ENCODE measurements around the gene AXIN1. TPM values are rescaled to one million over a fixed set of nuclear protein-coding genes. Genes with fewer than 3 reads are reported as not detected.
A peak's percentile ranks its signal among the peaks of the same experiment; 100 is the strongest.

Gene AXIN1
- total and polyA plus RNA-seq, 8 donors, result 8.0 to 13.6 (median 10.8) TPM

DNA sequence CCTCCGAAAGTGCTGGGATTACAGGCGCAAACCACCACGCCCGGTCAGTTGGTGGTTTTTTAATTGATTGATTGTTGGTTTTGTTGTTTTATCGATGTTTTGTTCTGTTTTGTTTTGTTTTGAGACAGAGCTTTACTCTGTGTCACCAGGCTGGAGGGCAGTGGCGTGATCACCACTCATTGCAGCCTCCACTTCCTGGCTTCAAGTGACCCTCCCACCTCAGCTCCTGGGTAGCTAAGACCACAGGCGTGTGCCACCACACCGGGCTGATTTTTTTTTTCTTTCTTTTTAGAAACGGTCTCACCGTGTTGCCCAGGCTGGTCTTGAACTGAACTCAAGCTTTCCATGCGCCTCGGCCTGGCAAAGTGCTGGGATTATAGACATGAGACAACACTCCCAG lies 105.5 kb downstream of the AXIN1 start:
- intact Hi-C loops (cut with DNase I), result loop anchor here in 2 of 3 donors (5.0 to 10.0 kb wide), 2 partner anchors 98 to 100 kb away; no protein-coding TSS in a partner anchor
- Histone ChIP-seq H3K4me1 (peaks cover 0 to 9% (median 7%) of the 10 kb centered on the region in 3 donors), H3K36me3 (no peaks in the 10 kb centered on the region), H3K9me3 (no peaks in the 10 kb centered on the region), H3K4me3 (no peak overlapping the region), H3K27ac (no peak overlapping the region), H3K27me3 (no peaks in the 10 kb centered on the region)
- TF ChIP-seq, protein P1, sequence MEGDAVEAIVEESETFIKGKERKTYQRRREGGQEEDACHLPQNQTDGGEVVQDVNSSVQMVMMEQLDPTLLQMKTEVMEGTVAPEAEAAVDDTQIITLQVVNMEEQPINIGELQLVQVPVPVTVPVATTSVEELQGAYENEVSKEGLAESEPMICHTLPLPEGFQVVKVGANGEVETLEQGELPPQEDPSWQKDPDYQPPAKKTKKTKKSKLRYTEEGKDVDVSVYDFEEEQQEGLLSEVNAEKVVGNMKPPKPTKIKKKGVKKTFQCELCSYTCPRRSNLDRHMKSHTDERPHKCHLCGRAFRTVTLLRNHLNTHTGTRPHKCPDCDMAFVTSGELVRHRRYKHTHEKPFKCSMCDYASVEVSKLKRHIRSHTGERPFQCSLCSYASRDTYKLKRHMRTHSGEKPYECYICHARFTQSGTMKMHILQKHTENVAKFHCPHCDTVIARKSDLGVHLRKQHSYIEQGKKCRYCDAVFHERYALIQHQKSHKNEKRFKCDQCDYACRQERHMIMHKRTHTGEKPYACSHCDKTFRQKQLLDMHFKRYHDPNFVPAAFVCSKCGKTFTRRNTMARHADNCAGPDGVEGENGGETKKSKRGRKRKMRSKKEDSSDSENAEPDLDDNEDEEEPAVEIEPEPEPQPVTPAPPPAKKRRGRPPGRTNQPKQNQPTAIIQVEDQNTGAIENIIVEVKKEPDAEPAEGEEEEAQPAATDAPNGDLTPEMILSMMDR (IDR thresholded peaks at IDR 0.05), result no peak
- FAIRE-seq (no peak), ATAC-seq (no peak), DNase-seq (peak in 2 of 6 donors; percentile 3 to 10)
- 93 to 98% methylated on average over 12 of the region's 12 CpGs for WGBS, 2 donors

DNA sequence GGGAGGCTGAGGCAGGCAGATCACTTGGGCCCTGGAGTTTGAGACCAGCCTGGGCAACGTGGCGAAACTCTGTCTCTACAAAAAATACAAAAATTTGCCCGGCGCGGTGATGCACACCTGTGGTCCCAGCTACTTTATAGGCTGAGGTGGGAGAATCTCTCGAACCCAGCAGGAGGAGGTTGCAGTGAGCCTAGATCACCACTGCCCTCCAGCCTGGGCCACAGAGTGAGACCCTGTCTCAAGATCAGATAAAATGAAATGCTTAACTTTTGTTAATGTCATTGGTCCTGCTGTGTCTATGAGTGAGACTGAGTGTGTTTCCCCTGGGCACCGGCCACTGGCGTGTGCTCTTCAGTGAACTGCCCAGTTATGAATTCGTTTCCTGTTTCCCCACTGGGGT lies 107.4 kb downstream of the AXIN1 start:
- 95 to 98% methylated on average over 9 of the region's 9 CpGs for WGBS, 2 donors
- no peak for FAIRE-seq
- no peaks in the 10 kb centered on the region for H3K27me3 ChIP-seq
- peaks cover 0 to 9% (median 3%) of the 10 kb centered on the region in 3 donors for H3K4me1 ChIP-seq
- H3K36me3 ChIP-seq, result no peaks in the 10 kb centered on the region
- H3K27ac ChIP-seq, result no peak overlapping the region
- no peak overlapping the region for H3K4me3 ChIP-seq
- TF ChIP-seq, protein P1 (IDR thresholded peaks at IDR 0.05), result no peak
- intact Hi-C loops (cut with DNase I), result loop anchor here in 2 of 3 donors (5.0 to 10.0 kb wide), 2 partner anchors 100 to 102 kb away; no protein-coding TSS in a partner anchor
- DNase-seq, result no peak
- no peak for ATAC-seq
- no peaks in the 10 kb centered on the region for H3K9me3 ChIP-seq

- intact Hi-C loops (cut with DNase I), result loop anchor here in 1 of 3 donors (10.0 kb wide), 1 partner anchor 101 kb away; no protein-coding TSS in a partner anchor
Measured at GRCh38 chr16:243348-243747, 109.2 kb downstream of the AXIN1 start.

DNA sequence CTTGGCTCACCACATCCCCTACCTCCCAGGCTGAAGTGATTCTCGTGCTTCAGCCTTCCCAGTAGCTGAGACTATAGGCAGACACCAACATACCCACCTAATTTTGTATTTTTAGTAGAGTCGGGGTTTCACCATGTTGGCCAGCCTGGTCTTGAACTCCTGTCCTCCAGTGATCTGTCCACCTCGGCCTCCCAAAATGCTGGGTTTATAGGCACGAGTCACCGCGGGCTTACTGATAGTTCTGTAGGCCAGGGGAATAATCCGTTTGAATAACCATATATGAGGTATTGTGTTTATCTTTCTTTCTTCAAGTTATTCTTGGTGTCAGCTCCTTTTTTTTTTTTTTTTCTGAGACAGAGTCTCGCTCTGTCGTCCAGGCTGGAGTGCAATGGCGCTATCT lies 110.2 kb downstream of the AXIN1 start:
- intact Hi-C loops (cut with DNase I), result loop anchor here in 1 of 3 donors (10.0 kb wide), 1 partner anchor 103 kb away; no protein-coding TSS in a partner anchor
- Histone ChIP-seq H3K27me3 (no peaks in the 10 kb centered on the region), H3K4me3 (no peak overlapping the region), H3K36me3 (no peaks in the 10 kb centered on the region), H3K27ac (no peak overlapping the region), H3K4me1 (peaks cover 0 to 14% (median 0%) of the 10 kb centered on the region in 3 donors), H3K9me3 (no peaks in the 10 kb centered on the region)
- TF ChIP-seq, protein P1 (IDR thresholded peaks at IDR 0.05), result no peak
- 92 to 93% methylated on average over 10 of the region's 10 CpGs for WGBS, 2 donors
- ATAC-seq (no peak), DNase-seq (no peak), FAIRE-seq (no peak)

More at GRCh38 chr16:243348-243747, 109.2 kb downstream of the AXIN1 start:
- H3K27ac ChIP-seq, result no peak overlapping the region
- H3K9me3 ChIP-seq, result no peaks in the 10 kb centered on the region
- H3K4me1 ChIP-seq, result peaks cover 0 to 14% (median 0%) of the 10 kb centered on the region in 3 donors
- 71 to 76% methylated on average over 4 of the region's 4 CpGs for WGBS, 2 donors
- H3K4me3 ChIP-seq, result no peak overlapping the region
- DNase-seq (peak in 2 of 6 donors; percentile 0 to 6), ATAC-seq (no peak), FAIRE-seq (no peak)
- H3K27me3 ChIP-seq, result no peaks in the 10 kb centered on the region
- TF ChIP-seq, protein P1 (IDR thresholded peaks at IDR 0.05), result no peak
- no peaks in the 10 kb centered on the region for H3K36me3 ChIP-seq

GRCh38 chr16:240559-240958 lies 112.0 kb downstream of the AXIN1 start:
- FAIRE-seq, result no peak
- 93 to 99% methylated on average over 8 of the region's 8 CpGs for WGBS, 2 donors
- H3K27ac ChIP-seq, result no peak overlapping the region

More at GRCh38 chr16:240559-240958, 112.0 kb downstream of the AXIN1 start:
- Histone ChIP-seq H3K4me3 (no peak overlapping the region), H3K9me3 (no peaks in the 10 kb centered on the region), H3K36me3 (no peaks in the 10 kb centered on the region), H3K27me3 (no peaks in the 10 kb centered on the region), H3K4me1 (peaks cover 0 to 14% (median 4%) of the 10 kb centered on the region in 3 donors)
- DNase-seq (peak in 1 of 6 donors; percentile 6), ATAC-seq (no peak)
- TF ChIP-seq, protein P1 (IDR thresholded peaks at IDR 0.05), result no peak
- intact Hi-C loops (cut with DNase I), result loop anchor here in 1 of 3 donors (10.0 kb wide), 1 partner anchor 104 kb away; no protein-coding TSS in a partner anchor

Data from pancreas (tissue), 10 donors.